ENCODE results near the gene MIA2. TPM values are rescaled to one million over a fixed set of nuclear protein-coding genes. Genes with fewer than 3 reads are reported as not detected.

The MIA2 gene
- total RNA-seq, 6 experiments from 2014 or later: 58.7 to 90.8 (median 73.6) TPM

GRCh38 chr14:39267608-39268005 is 33.9 kb downstream of the MIA2 start:
- Histone ChIP-seq H3K27me3 (no peaks in the 10 kb centered on the region), H3K9me3 (no peaks in the 10 kb centered on the region), H3K4me3 (peak overlapping the region; percentile 82 to 87 (median 86)), H3K36me3 (no peaks in the 10 kb centered on the region), H3K4me1 (peaks cover 0 to 33% (median 0%) of the 10 kb centered on the region in 4 donors), H3K27ac (peak overlapping the region; percentile 95 to 98 (median 97))
- ATAC-seq (peak in 1 of 4 donors; percentile 1), DNase-seq (no peak)
- TF ChIP-seq, protein P1, sequence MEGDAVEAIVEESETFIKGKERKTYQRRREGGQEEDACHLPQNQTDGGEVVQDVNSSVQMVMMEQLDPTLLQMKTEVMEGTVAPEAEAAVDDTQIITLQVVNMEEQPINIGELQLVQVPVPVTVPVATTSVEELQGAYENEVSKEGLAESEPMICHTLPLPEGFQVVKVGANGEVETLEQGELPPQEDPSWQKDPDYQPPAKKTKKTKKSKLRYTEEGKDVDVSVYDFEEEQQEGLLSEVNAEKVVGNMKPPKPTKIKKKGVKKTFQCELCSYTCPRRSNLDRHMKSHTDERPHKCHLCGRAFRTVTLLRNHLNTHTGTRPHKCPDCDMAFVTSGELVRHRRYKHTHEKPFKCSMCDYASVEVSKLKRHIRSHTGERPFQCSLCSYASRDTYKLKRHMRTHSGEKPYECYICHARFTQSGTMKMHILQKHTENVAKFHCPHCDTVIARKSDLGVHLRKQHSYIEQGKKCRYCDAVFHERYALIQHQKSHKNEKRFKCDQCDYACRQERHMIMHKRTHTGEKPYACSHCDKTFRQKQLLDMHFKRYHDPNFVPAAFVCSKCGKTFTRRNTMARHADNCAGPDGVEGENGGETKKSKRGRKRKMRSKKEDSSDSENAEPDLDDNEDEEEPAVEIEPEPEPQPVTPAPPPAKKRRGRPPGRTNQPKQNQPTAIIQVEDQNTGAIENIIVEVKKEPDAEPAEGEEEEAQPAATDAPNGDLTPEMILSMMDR (IDR thresholded peaks at IDR 0.05): no peak
- intact Hi-C loops (cut with DNase I): no loop called here
- 0% methylated on average over 14 of the region's 16 CpGs for WGBS (ENCODE audit: insufficient coverage, low coverage, low lambda C conversion rate, missing lambda C conversion rate)

DNA sequence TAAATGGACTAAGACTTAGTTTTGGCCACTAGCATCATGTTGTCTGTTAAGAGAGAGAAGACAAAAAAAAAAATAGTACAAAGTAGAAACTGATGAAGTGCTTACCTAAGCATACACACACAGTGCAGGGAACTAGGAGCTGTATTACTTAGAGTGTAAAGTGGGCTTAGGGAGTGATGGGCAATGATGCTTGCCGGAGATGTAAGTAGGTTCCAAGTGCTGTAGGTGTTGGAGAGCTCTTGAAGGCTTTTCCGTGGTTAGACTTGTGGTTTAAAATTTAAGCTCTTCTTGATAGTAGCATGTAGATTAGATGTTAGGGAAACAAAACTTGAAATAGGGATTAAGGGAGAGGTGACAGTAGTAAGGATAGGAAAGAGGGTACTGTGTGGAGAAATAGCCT is 34.7 kb downstream of the MIA2 start:
- TF ChIP-seq, protein P1 (IDR thresholded peaks at IDR 0.05): no peak
- no peak for TF ChIP-seq POLR2A (IDR thresholded peaks at IDR 0.05)
- H3K4me3 ChIP-seq: peak overlapping the region in 2 of 3 donors; percentile 82 to 87
- DNase-seq (no peak), ATAC-seq (no peak)
- intact Hi-C loops (cut with DNase I): no loop called here
- H3K27ac ChIP-seq: no peak overlapping the region
- H3K27me3 ChIP-seq: no peaks in the 10 kb centered on the region
- peaks cover 0 to 33% (median 0%) of the 10 kb centered on the region in 4 donors for H3K4me1 ChIP-seq
- H3K9me3 ChIP-seq: no peaks in the 10 kb centered on the region
- no peaks in the 10 kb centered on the region for H3K36me3 ChIP-seq
- WGBS (ENCODE audit: insufficient coverage, low coverage, low lambda C conversion rate, missing lambda C conversion rate): 0% methylated on average over 2 of the region's 2 CpGs

GRCh38 chr14:39272918-39273317 is 39.2 kb downstream of the MIA2 start:
- WGBS (ENCODE audit: insufficient coverage, low coverage, low lambda C conversion rate, missing lambda C conversion rate): 100% methylated on average over 1 of the region's 1 CpG
- intact Hi-C loops (cut with DNase I): loop anchor here in 1 of 2 donors (10.0 kb wide), 1 partner anchor 98 kb away; the partner anchor contains the start of genes PNN and TRAPPC6B
- Histone ChIP-seq H3K27me3 (no peaks in the 10 kb centered on the region), H3K36me3 (no peaks in the 10 kb centered on the region), H3K27ac (no peak overlapping the region), H3K4me3 (no peak overlapping the region), H3K9me3 (no peaks in the 10 kb centered on the region), H3K4me1 (peaks cover 0 to 32% (median 8%) of the 10 kb centered on the region in 4 donors)
- ATAC-seq (no peak), DNase-seq (no peak)
- TF ChIP-seq, protein P1 (IDR thresholded peaks at IDR 0.05): no peak
- TF ChIP-seq POLR2A (IDR thresholded peaks at IDR 0.05): no peak

DNA sequence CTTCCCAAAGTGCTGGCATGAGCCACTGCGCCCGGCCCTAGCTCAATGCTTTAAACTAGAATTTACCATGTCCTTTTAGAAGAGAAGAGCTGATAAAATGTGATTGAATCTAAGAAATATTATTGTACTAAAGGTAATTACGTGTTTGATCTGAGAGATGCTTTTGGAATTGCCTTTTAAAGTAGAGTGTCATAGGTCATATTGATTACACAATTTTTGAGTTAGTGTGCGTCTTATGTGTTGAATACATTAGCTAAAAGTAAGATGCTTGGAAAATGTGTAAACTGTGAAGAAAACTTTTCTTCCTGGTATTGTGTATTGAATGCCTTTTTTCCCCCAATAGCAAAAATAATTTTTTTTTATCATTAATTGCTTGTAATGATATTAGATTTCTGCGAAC is 41.7 kb downstream of the MIA2 start:
- Histone ChIP-seq H3K9me3 (no peaks in the 10 kb centered on the region), H3K27me3 (no peaks in the 10 kb centered on the region), H3K36me3 (peaks cover 0 to 18% (median 10%) of the 10 kb centered on the region in 4 donors), H3K27ac (peak overlapping the region in 1 of 3 donors; percentile 43), H3K4me1 (peaks cover 0 to 16% (median 8%) of the 10 kb centered on the region in 4 donors), H3K4me3 (no peak overlapping the region)
- intact Hi-C loops (cut with DNase I): loop anchor here in 1 of 2 donors (10.0 kb wide), 1 partner anchor 101 kb away; the partner anchor contains the start of genes PNN and TRAPPC6B
- DNase-seq: no peak
- WGBS (ENCODE audit: insufficient coverage, low coverage, low lambda C conversion rate, missing lambda C conversion rate): 44% methylated on average over 5 of the region's 5 CpGs
- no peak for TF ChIP-seq POLR2A (IDR thresholded peaks at IDR 0.05)
- TF ChIP-seq, protein P1 (IDR thresholded peaks at IDR 0.05): no peak
- ATAC-seq: peak in 3 of 4 donors; percentile 45 to 58 (median 50)

Data from right lobe of liver (tissue), 6 donors.